GM18502 (cell line): ENCODE measurements around the gene SLC30A7.

Experiments
- ATAC-seq: cut with Tn5 transposase; IDR thresholded peaks from one replicate; pipeline ENCODE4 v1.9.1; 2021; ENCODE audit warnings: mild to moderate bottlenecking; ENCODE audit not compliant: unreplicated experiment, poor library complexity

Gene SLC30A7

GRCh38 chr1:101013776-101014175 lies 117.9 kb downstream of the SLC30A7 start:
- no peak for ATAC-seq

- no peak for ATAC-seq
Measured at GRCh38 chr1:101017448-101017847, 121.6 kb downstream of the SLC30A7 start.

- ATAC-seq: no peak
Measured at GRCh38 chr1:101022294-101022693, 126.4 kb downstream of the SLC30A7 start.

- peak; percentile 40 for ATAC-seq
Measured at GRCh38 chr1:101025283-101025656, 129.4 kb downstream of the SLC30A7 start.

- peak; percentile 83 for ATAC-seq
Measured at GRCh38 chr1:101025657-101026429, 130.0 kb downstream of the SLC30A7 start, which contains the start of gene DPH5. Gene DPH5, minus strand, starts transcription at chr1:101025784. Its CDS starts 341 bp downstream, at chr1:101025443.

GRCh38 chr1:101026430-101026788 lies 130.5 kb downstream of the SLC30A7 start:
- ATAC-seq: no peak

- no peak for ATAC-seq
Measured at GRCh38 chr1:101027194-101027772, 131.4 kb downstream of the SLC30A7 start.

- ATAC-seq: no peak
Measured at GRCh38 chr1:101028466-101028865, 132.6 kb downstream of the SLC30A7 start.

GRCh38 chr1:101029184-101029583 lies 133.3 kb downstream of the SLC30A7 start:
- ATAC-seq: no peak

- ATAC-seq: no peak
Measured at GRCh38 chr1:101030881-101031280, 135.0 kb downstream of the SLC30A7 start.
